Activated effector memory CD4-positive, alpha-beta T cell treated with anti-CD3 and anti-CD28 coated beads, Interleukin-2, amount 50 U/mL, for 16 hours (primary cell): Measurements from ENCODE around the gene DNM2.
"Not testable (repeated sequence)": the region's sequence is repeated elsewhere in the genome, so short reads cannot be mapped to it uniquely, and the experiment has no call there.

Experiments used
- DNase-seq: peaks from one replicate; pipeline ENCODE4 v3.0.0-alpha.2; 2020

DNM2 gene

DNA sequence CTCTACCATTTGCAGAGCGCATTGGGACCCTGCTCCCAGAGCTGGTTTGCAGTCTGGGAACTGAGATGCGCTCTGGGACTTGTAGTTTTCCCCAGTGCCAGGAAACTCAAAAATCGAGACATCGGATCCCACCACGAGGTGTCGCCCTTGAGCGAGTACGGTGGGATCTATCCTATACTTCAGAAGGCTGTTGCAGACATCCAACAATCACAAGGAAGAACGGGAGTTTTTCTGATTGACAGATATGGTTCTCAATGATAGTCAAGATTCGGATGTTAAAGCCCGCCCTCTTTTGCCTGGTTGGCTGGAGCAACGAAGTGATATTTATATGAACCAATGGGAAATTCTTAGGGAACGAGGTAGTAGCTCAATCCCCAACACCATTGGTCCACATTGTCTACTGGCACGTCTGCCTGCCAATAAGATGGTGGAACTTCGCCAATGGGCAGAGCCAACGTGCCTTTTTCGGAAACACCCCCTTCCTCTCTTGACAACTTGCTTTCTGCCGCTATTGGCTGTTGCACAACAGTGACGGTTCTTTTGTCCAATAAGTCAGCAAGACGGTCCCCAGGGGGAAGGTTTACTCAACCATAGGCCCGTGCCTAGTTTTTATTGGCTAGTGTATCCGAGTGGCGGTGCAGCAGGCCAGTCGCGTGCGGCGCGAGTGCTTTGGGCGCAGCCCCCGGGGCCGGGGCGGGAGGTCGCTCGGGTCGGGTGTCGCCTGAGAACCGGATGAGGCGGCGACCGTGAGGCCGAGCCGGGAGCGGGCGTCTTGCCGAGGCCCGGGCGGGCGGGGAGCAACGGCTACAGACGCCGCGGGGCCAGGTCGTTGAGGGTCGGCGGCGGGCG, at the start of gene DNM2:
DNM2 (plus strand) TSS at position 724 of the 849 bp plus-strand sequence. CDS start 164 bp downstream, outside the sequence.
- peak; percentile 99 for DNase-seq

DNA sequence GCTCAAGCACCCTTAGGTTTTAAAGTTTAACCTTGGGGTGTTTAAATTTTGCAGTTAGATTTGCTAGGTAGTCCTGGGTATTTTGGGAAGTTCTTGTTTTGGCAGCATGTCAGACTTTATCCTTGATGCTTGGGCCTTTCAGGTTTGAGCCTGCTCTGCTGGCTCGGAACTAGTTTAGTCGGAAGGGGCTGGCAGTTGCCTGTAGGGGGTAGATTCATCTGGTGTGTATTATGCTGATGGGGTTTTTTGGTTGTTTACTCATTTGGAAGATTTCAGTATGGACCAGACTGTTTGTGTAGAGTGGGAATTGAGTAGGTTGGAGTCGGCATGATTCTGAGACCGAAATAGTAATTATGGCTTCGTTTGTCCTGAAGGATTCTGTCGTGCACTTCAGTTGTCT, 48.6 kb upstream of the DNM2 start:
- no peak for DNase-seq

DNA sequence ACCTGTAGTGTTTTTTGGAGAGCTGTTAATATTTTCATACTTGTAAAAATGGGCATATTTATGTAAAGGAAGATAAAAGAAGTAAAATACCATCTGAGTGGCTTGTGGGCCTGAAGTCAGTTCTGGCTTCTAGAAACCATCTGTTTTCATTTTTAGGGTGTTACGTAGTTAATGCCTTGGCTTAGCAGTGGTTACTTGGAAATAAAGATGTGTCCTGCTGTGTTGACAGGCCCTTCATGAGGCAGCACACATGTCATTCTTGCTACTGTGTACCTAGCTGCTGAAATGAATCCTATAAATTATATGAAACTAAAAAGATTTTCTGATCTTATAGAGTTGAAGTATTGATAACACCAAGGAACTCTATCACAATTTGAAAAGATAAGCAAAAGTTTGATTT, 47.7 kb upstream of the DNM2 start:
- no peak for DNase-seq

DNA sequence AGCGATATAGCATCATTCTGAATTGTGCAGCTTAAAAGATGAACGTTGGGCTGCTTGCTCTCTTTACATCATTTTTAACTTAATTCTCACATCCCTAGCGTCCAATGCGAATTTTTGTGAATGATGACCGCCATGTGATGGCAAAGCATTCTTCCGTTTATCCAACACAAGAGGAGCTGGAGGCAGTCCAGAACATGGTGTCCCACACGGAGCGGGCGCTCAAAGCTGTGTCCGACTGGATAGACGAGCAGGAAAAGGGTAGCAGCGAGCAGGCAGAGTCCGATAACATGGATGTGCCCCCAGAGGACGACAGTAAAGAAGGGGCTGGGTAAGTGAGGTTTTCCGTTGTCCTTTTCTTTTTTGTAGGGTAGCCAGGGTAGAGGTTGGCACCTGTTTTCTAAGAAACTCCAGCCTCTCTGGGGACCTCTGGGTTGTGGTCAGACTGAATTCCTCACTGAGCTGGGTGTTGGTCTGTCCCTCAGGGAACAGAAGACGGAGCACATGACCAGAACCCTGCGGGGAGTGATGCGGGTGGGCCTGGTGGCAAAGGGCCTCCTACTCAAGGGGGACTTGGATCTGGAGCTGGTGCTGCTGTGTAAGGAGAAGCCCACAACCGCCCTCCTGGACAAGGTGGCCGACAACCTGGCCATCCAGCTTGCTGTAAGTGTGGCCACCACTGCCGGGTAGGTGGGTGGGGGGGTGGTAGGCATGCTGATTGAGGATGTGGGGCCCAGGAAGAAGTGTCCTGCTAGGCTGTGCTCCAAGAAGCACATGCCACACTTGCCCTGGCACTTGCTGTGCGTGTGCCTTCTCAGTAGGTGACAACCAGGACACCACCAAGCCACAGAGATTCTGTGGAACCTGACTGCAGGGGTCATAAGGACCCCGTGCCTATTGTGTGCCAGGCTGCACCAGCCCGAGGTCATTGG, 46.7 kb upstream of the DNM2 start:
- no peak for DNase-seq

DNA sequence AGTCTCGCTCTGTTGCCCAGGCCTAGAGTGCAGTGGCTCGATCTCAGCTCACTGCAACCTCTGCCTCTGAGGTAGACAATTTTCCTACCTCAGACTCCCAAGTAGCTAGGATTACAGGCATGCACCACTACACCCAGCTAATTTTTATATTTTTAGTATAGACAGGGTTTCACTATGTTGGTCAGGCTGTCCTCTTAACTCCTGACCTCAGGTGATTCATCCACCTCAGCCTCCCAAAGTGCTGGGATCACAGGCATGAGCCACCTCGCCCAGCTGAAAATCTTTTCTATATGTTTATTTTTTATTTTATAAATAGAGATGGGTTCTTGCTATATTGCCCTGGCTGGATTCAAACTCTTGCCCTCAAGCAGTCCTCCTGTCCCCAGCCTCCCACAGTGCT, 46.0 kb upstream of the DNM2 start:
- not testable (repeated sequence) for DNase-seq

DNA sequence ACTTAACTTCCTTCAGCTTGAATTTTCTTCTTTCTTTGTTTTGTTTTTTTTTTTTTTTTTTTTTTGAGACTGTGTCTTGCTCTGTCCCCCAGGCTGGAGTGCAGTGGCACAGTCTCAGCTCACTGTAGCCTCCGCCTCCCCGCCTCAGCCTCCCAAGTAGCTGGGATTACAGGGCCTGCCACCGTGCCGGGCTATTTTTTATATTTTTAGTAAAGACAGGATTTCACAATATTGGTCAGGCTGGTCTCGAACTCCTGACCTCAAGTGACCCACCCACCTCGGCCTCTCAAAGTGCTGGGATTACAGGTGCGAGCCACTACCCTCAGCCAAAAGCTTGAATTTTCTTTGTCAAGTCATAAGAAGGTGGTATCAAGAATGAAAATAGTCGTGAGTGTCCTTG, 42.7 kb upstream of the DNM2 start:
- not testable (repeated sequence) for DNase-seq

DNA sequence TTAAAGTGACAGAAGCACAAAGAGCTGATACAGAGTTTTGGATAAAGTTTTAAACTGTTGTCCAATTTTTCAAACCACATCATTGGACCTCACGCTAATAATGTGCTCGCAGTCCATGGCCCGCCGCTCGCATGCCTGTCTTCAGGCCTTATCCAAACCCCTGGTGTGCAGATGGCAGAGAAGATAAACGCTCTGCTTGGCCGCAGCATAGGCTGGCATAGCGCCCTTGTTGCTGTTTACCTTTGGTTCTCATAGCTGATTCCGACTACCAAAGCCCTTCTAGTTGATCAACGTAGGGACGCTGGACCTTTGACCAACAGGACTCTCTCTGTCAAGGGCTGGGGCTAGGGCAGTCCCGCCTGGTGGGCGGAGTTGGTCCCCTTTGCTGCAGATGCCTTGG, 40.1 kb upstream of the DNM2 start:
- no peak for DNase-seq

DNA sequence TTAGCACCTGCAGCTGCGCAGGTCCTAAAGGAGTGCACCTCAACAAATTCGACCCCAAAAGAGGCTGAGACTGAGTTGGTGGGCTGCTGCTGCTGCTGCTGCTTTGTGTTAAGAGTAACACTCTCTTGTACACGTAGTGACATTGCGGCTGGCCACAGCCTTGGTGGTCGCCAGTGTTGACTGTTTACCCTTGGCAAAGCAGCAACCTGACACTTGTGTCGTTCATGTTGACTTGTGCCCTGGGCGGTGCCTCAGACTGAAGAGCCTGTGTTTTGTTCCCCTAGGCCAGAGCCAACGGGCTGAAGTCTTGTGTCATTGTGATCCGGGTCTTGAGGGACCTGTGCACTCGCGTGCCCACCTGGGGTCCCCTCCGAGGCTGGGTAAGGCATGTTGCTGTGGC, 39.1 kb upstream of the DNM2 start:
- no peak for DNase-seq

DNA sequence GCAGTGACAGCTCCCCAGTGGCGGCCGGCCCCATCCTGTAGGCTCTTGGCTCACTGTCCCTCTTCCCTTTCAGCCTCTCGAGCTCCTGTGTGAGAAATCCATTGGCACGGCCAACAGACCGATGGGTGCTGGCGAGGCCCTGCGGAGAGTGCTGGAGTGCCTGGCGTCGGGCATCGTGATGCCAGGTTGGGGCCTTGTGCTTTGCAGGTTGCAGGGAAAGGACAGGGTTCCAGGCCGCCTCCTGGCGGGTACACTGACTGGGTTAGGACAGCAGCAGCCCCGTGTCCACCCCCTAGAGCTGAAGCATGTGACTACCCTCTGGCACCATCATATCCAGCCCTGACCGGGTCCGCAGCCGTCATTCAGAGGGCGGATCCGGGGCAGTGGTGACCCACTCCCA, 38.1 kb upstream of the DNM2 start:
- no peak for DNase-seq

DNA sequence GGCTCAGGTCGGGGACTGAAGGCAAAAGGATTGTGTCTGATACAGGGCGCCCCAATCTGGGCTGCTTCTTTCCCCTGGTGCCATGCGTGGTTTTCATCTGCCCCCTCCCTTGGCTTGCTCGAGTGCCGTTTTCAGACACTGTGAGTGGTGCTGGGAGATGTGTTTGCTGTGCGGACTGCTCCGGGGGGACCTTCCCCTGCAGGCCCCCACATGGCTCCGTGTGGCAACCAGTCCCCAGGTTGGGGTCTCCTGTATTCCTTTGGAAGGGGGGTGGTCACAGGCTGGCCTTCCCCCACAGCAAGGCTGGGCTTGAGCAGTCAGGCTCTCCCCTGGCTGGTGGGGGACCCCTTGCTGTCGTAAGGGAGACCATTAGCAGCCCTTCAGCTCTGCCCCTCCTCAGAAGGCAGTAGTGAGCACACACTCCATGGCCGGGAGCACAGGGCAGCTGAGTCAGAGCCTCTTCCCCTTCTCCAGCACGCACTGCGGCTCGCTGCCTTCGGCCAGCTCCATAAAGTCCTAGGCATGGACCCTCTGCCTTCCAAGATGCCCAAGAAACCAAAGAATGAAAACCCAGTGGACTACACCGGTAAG, 37.2 kb upstream of the DNM2 start:
- DNase-seq, result no peak

DNA sequence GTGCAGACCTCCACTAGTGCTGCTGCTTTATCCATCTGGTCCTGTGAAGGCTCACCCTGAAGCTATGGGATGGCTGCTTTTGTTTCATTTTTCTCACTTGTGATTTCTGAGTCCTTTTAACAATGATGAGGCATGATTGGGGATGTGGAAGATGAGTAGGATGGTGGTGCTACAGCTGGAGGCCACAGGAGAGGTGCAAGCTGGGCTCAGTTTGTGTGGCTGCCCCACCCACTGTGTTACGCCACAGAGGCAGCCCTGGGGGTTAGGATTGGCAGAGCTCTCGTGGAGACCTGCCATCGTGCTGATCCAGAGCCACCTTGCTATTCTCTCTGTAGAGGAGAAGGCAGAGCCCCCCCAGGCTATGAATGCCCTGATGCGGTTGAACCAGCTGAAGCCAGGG, 36.2 kb upstream of the DNM2 start:
- no peak for DNase-seq

DNA sequence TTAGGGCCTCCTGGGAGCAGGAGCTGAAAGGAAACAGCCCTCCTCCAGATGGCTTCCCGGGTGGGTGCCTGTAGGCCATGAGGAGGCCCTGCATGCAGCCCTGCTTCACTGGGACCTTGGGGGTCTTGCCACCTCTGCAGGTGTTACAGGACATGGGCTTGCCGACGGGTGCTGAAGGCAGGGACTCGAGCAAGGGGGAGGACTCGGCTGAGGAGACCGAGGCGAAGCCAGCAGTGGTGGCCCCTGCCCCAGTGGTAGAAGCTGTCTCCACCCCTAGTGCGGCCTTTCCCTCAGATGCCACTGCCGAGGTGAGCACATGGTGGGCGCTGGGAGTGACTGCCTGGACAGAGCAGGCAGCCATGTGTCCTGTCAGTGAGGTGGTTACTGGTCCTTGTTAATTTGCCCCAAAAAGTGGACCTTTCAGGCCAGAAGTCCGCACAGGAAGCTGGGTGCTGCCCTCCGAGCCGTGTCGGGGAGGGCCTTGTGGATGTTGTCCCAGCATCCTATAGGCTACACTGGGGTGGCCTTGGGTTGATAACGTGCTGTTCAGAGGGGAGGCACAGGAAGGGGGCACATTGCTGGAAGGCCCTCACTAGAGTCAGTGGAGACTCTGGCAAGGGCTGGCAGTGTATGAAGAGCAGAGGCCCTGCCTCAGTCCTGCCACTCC, 35.3 kb upstream of the DNM2 start:
- no peak for DNase-seq

DNA sequence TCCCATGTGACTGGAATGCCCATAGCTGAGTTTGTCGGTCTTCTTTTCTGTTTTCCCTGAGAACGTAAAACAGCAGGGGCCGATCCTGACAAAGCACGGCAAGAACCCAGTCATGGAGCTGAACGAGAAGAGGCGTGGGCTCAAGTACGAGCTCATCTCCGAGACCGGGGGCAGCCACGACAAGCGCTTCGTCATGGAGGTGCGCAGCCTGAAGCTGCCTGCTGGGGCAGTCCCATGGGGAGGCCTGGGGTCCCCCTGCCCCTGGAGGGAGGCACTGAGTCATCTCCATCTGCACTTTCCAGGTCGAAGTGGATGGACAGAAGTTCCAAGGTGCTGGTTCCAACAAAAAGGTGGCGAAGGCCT, 34.8 kb upstream of the DNM2 start:
- no peak for DNase-seq

DNA sequence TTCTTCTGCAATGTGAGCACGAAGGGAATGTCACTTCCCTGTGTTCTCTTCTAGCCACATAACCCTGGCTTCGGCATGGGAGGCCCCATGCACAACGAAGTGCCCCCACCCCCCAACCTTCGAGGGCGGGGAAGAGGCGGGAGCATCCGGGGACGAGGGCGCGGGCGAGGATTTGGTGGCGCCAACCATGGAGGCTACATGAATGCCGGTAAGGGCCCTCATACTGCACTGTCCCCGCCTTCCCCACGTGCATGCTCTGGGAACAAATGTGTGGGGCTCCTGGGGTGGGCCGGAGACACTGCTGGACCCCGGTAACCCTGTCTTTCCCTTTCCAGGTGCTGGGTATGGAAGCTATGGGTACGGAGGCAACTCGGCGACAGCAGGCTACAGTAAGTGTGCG, 34.3 kb upstream of the DNM2 start:
- DNase-seq, result no peak

DNA sequence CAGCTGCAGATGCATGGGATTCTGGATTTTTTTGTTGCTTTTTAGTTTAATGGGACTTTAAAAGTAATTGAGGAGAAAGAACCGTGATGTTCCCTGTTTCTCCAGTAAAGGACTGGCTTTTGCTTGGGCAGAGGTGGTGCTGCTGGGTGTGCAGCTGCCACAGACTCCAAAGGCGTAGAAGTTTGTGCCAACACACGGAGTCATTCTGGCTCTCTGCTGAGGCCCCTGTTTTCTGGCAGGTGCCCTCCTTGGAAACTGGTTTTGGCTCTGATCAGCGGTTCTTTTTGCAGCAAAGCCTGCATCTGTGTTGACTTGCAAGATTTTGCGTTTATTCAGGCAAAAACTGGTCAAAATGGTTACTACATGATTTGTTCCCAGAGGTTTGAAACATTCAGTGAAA, 32.7 kb upstream of the DNM2 start:
- DNase-seq, result no peak

DNA sequence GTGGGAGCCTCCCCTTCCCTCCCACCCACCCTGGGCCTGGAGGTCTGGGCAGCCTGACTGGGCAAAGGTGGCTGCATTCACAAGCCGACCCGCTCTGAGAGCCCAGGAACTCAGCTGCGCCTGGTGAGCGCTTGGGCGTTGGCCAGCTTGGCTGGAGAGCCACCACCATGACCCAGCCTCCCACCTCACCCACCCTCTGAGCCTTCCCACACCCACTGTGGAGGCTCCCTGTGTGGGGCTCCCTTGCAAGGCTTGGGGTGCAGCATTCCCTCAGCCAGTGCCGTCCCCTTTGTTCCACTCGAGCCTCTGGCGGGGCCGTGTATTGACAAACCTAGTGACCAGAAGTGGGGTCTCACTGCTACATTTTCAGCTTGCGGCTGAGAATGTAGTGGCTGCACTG, 31.7 kb upstream of the DNM2 start:
- no peak for DNase-seq

DNA sequence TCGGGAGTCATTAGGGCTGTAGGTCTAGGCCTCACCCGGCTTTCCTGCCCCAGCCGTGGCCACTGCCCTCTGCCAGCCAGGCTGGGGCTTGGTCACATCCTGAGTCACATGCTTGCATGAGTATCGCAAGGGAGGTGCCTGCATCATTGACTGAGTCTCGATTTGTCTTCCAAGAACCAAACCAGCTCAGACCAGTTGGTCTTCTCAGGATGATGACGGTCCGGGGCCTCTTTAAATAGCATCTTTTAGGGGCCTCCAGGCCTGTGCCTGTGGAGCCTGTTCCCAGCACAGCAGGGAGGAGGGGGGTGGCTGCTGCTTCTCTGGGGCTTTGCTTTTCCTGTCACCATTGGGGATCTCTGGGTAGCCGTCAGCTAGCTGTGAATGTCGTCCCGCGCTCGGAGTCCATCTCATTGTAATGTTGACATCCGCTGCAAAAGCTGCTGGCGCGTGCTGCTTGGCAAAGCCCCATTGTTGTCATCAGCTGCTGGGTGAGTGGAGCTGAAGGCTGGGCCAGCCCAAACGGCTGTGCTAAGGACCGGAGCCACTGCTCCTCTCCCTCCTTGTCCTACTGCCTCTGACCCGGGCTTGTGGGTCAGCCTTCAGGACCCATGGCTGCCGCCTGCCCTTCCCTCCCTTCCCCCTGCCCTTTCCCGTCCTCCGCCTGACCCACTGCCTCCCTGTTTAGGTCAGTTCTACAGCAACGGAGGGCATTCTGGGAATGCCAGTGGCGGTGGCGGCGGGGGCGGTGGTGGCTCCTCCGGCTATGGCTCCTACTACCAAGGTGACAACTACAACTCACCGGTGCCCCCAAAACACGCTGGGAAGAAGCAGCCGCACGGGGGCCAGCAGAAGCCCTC, 31.0 kb upstream of the DNM2 start:
- no peak for DNase-seq

DNA sequence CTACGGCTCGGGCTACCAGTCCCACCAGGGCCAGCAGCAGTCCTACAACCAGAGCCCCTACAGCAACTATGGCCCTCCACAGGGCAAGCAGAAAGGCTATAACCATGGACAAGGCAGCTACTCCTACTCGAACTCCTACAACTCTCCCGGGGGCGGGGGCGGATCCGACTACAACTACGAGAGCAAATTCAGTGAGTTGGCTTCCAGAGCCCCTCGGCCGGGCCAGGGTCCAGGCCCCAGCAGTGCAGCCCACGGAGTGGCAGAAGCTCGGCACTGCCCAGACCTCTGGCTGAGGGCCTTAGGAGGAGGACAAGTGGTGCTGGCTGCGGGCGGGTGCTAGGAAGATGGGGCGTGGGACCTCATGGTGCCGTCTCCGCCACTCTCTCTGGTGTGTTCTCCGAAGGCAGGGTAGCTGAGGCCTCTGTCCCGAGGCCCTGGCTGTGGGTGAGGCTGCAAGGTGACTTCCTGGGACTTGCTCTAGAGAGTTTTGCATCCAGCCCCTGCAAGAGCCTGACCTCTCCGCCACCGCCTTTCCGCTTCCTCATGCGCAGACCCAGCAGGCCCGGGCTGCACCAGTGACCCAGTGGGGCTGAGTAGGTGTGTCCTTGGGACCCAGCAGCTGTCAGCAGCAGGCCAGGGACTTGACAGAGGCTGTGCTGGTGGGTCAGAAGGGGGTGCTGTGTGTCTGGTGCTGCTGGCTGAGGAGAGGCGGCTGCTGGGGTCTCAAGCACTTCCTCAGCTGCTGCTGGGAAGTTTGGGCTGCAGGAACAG, 30.2 kb upstream of the DNM2 start:
- DNase-seq, result no peak

DNA sequence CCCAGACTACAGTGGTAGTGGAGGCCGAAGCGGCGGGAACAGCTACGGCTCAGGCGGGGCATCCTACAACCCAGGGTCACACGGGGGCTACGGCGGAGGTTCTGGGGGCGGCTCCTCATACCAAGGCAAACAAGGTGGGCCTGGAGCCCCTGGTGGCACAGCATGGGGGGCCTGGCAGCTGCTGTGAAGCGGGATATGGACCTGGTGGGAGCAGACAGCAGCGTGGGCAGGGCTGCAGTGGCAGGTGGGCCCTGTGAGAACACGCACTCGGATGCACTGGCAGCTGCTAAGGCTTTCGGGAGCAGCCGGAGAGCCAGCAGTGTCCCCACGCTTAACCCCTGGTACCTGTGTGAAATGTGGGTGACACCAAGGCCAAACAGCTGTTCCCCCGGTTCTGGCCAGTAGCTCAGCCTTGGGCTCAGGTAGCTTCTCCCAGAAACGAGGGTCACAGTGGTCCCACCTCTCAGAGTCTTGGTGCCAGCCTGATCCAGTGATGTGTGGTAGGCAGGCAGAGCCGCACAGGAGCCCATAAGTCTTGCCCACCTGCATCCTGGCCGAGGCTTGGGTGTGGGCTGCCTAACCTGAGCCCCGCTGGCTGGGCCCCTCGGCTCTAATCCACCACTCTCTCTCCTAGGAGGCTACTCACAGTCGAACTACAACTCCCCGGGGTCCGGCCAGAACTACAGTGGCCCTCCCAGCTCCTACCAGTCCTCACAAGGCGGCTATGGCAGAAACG, 29.2 kb upstream of the DNM2 start:
- no peak for DNase-seq

DNA sequence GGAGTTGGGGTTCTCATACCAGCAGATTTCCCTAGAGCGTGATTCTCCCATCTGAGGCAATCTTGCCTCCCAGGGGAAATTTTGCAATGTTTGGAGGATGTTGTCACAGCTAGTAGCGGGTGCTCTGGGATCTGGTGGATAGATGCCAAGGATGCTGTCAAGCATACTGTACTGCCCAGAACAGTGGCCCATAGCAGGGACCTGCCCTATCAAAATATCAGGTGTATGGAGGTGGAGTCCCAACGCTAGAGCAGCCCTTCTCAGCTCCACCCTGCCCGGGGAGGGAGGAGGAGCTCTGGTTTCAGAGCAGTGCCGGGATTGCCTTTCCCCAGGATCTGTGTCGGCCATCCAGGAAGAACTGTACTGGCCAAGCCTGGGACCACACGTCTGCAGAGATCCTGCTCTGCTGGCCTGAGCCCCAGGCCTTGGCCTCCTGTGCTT, 27.5 kb upstream of the DNM2 start:
- no peak for DNase-seq
